Measurements from ENCODE around the gene TRPM4. TPM values are rescaled to one million over a fixed set of nuclear protein-coding genes. Genes with fewer than 3 reads are reported as not detected.

TRPM4 gene
- total and polyA plus RNA-seq, 4 donors: 8.1 to 31.2 (median 13.2) TPM

GRCh38 chr19:49160450-49161189 lies 3.0 kb downstream of the TRPM4 start:
- DNase-seq (ENCODE audit: low spot score): no peak
- Histone ChIP-seq H3K9me3 (ENCODE audit: control insufficient read depth in 4 of 4, low read length in 3 of 4) (no peaks in the 10 kb centered on the region), H3K27ac (ENCODE audit: low read depth in 1 of 2, low read length in 2 of 2) (no peak overlapping the region), H3K9ac (ENCODE audit: low read depth in 1 of 2, low read length in 2 of 2) (no peak overlapping the region), H3K4me1 (ENCODE audit: control insufficient read depth in 4 of 4, insufficient read depth in 4 of 4, low read length in 3 of 4) (peaks cover 3 to 9% (median 5%) of the 10 kb centered on the region in 4 donors), H3K36me3 (ENCODE audit: control insufficient read depth in 4 of 4, insufficient read depth in 3 of 4, low read depth in 1 of 4, low read length in 3 of 4) (peaks cover 0 to 2% (median 0%) of the 10 kb centered on the region in 4 donors), H3K4me3 (ENCODE audit: low read depth in 1 of 3, low read length in 3 of 3) (no peak overlapping the region), H3K27me3 (ENCODE audit: control insufficient read depth in 4 of 4, insufficient read depth in 4 of 4, low read length in 3 of 4) (no peaks in the 10 kb centered on the region)
- 92% methylated on average over 13 of the region's 13 CpGs for WGBS
- no peak for TF ChIP-seq MAX (IDR thresholded peaks at IDR 0.05)
- TF ChIP-seq SP1 (IDR thresholded peaks at IDR 0.05): no peak
- TF ChIP-seq, protein P1, sequence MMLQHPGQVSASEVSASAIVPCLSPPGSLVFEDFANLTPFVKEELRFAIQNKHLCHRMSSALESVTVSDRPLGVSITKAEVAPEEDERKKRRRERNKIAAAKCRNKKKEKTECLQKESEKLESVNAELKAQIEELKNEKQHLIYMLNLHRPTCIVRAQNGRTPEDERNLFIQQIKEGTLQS (IDR thresholded peaks at IDR 0.05): no peak

GRCh38 chr19:49161987-49162386 lies 4.4 kb downstream of the TRPM4 start:
- Histone ChIP-seq H3K9me3 (ENCODE audit: control insufficient read depth in 4 of 4, low read length in 3 of 4) (no peaks in the 10 kb centered on the region), H3K27ac (ENCODE audit: low read depth in 1 of 2, low read length in 2 of 2) (no peak overlapping the region), H3K4me1 (ENCODE audit: control insufficient read depth in 4 of 4, insufficient read depth in 4 of 4, low read length in 3 of 4) (peaks cover 3 to 9% (median 6%) of the 10 kb centered on the region in 4 donors), H3K4me3 (ENCODE audit: low read depth in 1 of 3, low read length in 3 of 3) (no peak overlapping the region), H3K9ac (ENCODE audit: low read depth in 1 of 2, low read length in 2 of 2) (no peak overlapping the region), H3K36me3 (ENCODE audit: control insufficient read depth in 4 of 4, insufficient read depth in 3 of 4, low read depth in 1 of 4, low read length in 3 of 4) (peaks cover 0 to 2% (median 0%) of the 10 kb centered on the region in 4 donors), H3K27me3 (ENCODE audit: control insufficient read depth in 4 of 4, insufficient read depth in 4 of 4, low read length in 3 of 4) (no peaks in the 10 kb centered on the region)
- WGBS: 83% methylated on average over 4 of the region's 4 CpGs
- no peak for TF ChIP-seq EGR1 (IDR thresholded peaks at IDR 0.05; ENCODE audit: low read depth in 2 of 2)
- no peak for TF ChIP-seq ZBTB33 (IDR thresholded peaks at IDR 0.05)
- no peak for TF ChIP-seq FOXA1 (IDR thresholded peaks at IDR 0.05)
- no peak for TF ChIP-seq SP1 (IDR thresholded peaks at IDR 0.05)
- no peak for TF ChIP-seq GABPA (IDR thresholded peaks at IDR 0.05 in 1 of 2, conservative IDR thresholded peaks at IDR 0.05 in 1 of 2)
- no peak for TF ChIP-seq NR2F2 (IDR thresholded peaks at IDR 0.05)
- TF ChIP-seq, protein P1 (IDR thresholded peaks at IDR 0.05): no peak
- no peak for TF ChIP-seq TAF1 (conservative IDR thresholded peaks at IDR 0.05)
- TF ChIP-seq FOXA2 (IDR thresholded peaks at IDR 0.05): no peak
- no peak for TF ChIP-seq CTCF (IDR thresholded peaks at IDR 0.05; ENCODE audit: low read depth, low read length, missing input control)
- no peak for DNase-seq (ENCODE audit: low spot score)

All from liver (tissue), 9 donors.